Prostate gland (tissue), 2 donors: Measurements from ENCODE around the gene PRDM1.

Experiments used
- CTCF ChIP-seq, 4 experiments: fragments of 200-600 bp in 2 of 4; fragments of 450-650 bp in 2 of 4; sonication (generic) in 2 of 4; IDR thresholded peaks; 1 replicate in 3 of 4; 2 replicates in 1 of 4; pipeline ENCODE4 v1.5.1; 2016 to 2019; ENCODE audit warnings: antibody characterized with exemption in 4 of 4, mild to moderate bottlenecking in 2 of 4, moderate library complexity in 2 of 4
- POLR2A ChIP-seq: fragments of 450-650 bp; IDR thresholded peaks from one replicate; pipeline ENCODE4 v1.6.1; 2016; ENCODE audit warnings: antibody characterized with exemption, mild to moderate bottlenecking

- TF ChIP-seq CTCF (IDR thresholded peaks at IDR 0.05) (no peak), POLR2A (no peak)
Observed at GRCh38 chr6:106110164-106110826, 24.2 kb downstream of the PRDM1 start.
